GM21619 (cell line): ENCODE results near the gene EMD.

Experiments
- ATAC-seq: cut with Tn5 transposase; IDR thresholded peaks from one replicate; pipeline ENCODE4 v1.9.1; 2021; ENCODE audit not compliant: unreplicated experiment

Gene EMD

GRCh38 chrX:154355094-154355775 lies 23.9 kb upstream of the EMD start:
- ATAC-seq, result no peak

GRCh38 chrX:154355776-154356140 lies 23.3 kb upstream of the EMD start:
- no peak for ATAC-seq

- ATAC-seq, result no peak
These were observed 22.5 kb upstream of the EMD start for GRCh38 chrX:154356596-154356995.

- no peak for ATAC-seq
These were observed 21.9 kb upstream of the EMD start for GRCh38 chrX:154357205-154357604.

GRCh38 chrX:154358011-154358410 lies 21.1 kb upstream of the EMD start:
- no peak for ATAC-seq

- ATAC-seq, result no peak
These were observed 20.3 kb upstream of the EMD start for GRCh38 chrX:154358829-154359228.

GRCh38 chrX:154359362-154360154 lies 19.5 kb upstream of the EMD start:
- ATAC-seq, result no peak

- no peak for ATAC-seq
These were observed 18.9 kb upstream of the EMD start for GRCh38 chrX:154360155-154360713.

GRCh38 chrX:154362085-154362742 lies 16.9 kb upstream of the EMD start:
- no peak for ATAC-seq

GRCh38 chrX:154363706-154364439 lies 15.2 kb upstream of the EMD start:
- no peak for ATAC-seq

GRCh38 chrX:154365052-154365600 lies 14.0 kb upstream of the EMD start:
- no peak for ATAC-seq

GRCh38 chrX:154365997-154366665 lies 13.0 kb upstream of the EMD start:
- ATAC-seq, result no peak

GRCh38 chrX:154366666-154367055 lies 12.4 kb upstream of the EMD start:
- no peak for ATAC-seq

GRCh38 chrX:154367474-154368308 lies 11.4 kb upstream of the EMD start:
- no peak for ATAC-seq

- peak; percentile 28 for ATAC-seq
These were observed 10.3 kb upstream of the EMD start for GRCh38 chrX:154368630-154369448.

GRCh38 chrX:154369449-154370299 lies 9.4 kb upstream of the EMD start:
- no peak for ATAC-seq

- no peak for ATAC-seq
These were observed 8.6 kb upstream of the EMD start for GRCh38 chrX:154370300-154371016.
